Inflammatory macrophage (primary cell): Measurements from ENCODE around the gene HHAT.

Experiments used
- DNase-seq, 2 donors: peaks; one replicate each; pipeline ENCODE4 v3.0.0-alpha.2; 2020 to 2022

The HHAT gene

GRCh38 chr1:210361665-210362064 lies 33.0 kb downstream of the HHAT start:
- DNase-seq, result no peak

DNA sequence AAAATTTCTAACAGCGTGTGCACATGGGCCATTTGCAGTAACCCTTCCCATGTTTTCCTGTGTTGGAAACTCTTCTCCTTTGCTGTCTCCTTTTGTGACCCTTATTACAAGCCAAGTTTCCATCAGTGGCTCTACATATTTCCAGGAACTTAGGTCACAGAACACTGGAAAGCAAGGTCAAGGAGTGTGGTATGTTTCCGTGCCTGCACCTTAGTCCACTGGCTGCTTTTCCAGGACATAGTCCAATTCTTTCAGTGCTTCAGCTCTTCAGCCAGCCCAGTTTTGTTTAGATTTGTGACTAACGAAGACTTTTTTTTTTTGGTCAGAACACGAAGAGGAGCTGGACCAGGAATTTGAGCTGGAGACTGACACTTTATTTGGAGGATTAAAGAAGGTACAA lies 33.8 kb downstream of the HHAT start:
- no peak for DNase-seq

DNA sequence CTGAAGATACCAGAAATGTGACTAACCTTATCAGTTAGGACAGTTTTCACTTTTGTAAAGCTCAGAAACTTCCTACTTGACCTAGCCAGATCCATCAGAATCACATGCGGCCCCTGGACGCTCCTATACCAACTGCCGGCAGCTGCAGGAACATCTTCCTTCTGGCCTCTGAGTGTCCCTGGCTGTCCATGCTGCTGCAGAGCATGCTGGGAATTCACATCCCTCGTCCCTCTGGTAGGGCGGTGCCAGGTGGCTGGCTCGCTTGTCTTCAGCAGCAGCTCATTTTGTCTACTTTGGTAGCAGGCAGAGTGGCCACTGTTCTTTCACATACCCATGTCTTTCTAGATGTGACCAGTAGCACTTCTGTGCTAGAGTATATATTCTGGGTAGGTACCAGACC lies 34.4 kb downstream of the HHAT start:
- DNase-seq, result no peak

GRCh38 chr1:210364479-210364878 lies 35.8 kb downstream of the HHAT start:
- no peak for DNase-seq

GRCh38 chr1:210366767-210367166 lies 38.1 kb downstream of the HHAT start:
- DNase-seq, result no peak

DNA sequence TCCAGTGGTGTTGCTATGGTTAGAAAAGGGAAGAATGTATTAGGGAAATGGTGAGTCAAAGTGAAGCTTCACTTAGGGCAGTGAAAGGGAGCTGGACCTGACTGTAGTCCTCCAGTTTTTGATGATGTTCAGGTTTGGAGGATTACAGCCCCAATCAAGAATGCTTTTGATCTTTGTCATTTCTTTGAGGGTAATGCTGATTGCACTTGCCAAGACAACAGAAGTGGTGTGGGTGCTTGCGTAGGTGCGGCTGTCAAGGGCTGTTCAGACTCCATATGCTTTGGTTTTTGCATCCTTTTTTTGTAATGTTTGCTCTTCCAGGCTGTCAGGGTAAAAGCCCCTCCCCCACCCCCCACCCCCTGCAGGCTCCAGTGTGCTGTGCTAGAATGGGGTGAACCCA lies 38.9 kb downstream of the HHAT start:
- DNase-seq, result no peak

GRCh38 chr1:210369425-210369824 lies 40.7 kb downstream of the HHAT start:
- DNase-seq, result no peak

- no peak for DNase-seq
Observed at GRCh38 chr1:210371916-210372315, 43.2 kb downstream of the HHAT start.

DNA sequence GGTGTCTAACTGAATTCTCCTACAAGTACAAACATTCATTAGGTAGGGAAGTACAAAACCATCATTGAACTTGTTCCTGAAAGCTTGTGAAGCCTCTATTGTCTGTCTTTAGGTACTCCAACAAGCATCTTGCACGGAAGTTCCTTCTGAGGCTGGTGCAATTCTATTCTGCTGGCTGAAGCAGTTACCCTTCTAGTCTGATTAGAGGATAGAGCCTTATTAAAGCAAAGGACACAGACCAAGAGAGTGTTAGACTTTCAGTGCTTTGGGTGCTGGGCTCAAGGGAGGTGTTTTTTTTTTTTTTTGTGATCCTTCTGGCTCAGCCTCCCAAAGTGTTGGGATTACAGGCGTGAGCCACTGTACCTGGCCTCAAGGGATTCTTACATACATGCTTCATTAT lies 43.8 kb downstream of the HHAT start:
- no peak for DNase-seq

DNA sequence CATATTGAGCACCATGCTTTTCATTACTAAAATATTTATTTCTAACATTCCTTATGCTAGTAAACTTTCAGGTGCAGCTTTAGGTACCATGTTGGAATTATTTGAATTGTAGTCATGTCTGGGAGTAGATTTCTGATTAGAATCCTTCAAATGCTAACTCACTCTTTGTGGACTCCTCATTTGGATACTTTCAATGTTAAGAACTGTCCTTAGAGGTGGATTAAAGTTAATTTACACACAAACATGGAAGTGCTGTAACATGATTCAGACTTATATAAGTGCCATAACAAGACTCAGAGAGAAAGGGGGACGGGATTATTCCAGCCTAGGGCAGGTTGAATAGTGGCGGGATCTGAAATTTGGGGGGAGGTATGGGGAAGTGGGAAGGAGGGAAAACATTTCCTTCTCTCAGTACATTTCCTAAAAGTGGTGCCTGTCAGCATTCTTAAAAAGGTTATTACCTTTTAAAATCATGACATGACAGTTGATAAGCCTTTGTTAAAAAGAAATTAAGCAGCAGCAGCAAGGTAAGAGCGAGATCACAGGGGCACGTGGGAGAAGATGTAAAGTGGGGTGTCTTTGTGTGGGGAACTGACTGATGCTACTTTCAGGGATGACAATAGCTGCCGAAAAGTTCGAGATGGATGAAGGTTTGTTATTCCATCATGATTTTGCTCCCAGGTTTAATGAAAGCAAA lies 44.4 kb downstream of the HHAT start:
- no peak for DNase-seq

DNA sequence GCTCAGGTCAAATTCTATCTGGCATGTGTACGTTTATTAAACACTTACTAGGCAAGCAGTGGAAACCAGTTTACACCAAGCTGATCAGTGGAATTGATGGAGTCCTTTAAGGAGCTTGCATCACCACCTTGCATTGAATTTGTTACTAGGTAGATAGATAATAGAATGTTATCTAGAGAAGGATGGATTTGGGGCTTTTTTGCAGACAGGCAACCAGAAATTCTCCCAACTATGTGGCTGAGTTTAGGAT lies 44.9 kb downstream of the HHAT start:
- DNase-seq, result no peak

GRCh38 chr1:210373878-210374599 lies 45.3 kb downstream of the HHAT start:
- DNase-seq, result peak; percentile 81 to 93

DNA sequence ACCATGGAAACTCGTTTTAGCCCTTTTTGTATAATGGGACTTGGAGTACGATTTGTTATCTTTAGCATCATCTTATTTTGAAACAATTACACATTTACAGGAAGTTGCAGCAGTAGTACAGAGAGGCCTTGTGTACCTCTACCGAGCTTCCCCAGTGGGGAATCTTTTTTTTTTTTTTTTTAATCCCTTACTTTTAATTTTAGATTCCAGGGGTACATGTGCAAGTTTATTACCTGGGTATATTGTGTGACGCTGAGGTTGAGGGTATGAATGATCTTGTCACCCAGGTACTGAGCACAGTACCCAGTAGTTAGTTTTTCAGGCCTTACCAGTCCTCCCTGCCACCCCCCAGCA lies 45.9 kb downstream of the HHAT start:
- DNase-seq, result no peak

DNA sequence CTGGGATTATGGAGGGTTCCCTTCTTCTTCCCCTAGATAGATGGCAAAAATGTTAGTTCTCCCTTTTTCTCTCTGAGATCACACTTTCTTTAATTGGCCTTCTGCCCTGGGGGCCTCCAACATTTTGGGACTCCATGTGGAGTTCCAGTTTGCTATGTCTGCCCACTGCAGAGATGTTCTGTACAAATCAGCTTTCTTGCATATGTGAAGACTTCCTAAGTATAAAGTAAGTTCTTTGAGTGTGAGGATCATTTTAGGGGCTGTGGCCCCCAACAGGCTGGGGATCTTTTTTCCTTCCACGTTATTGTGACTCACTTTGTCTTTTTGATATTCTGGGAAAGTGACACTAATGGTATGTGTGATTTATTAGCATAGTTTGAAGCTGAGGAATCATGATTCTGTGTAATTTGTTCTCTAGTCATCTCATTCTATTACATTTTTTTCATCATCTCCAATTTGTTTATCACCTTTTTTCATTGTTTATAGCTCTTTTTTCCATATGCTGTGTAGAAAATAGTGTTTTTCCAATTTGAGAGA lies 48.2 kb downstream of the HHAT start:
- DNase-seq, result no peak

GRCh38 chr1:210377731-210378333 lies 49.1 kb downstream of the HHAT start:
- no peak for DNase-seq

DNA sequence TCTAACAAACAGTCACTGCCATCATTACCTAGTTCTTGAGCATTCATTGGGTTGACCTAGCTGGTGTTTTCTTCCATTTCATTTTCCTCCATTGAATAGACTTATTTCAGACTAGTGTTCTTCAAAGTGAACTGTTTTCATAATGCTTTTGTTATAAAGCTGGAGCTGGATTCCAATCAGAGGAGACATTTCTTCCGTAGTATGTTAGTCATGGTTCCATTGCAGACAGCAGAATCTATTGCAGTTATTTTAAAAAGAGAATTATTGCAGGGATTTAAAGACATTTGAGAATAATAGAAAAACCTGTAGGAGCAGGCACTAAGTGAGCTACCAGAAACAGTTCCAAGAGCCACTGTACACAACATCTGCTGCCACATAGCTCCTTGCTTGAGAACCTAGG lies 50.0 kb downstream of the HHAT start:
- DNase-seq, result no peak

DNA sequence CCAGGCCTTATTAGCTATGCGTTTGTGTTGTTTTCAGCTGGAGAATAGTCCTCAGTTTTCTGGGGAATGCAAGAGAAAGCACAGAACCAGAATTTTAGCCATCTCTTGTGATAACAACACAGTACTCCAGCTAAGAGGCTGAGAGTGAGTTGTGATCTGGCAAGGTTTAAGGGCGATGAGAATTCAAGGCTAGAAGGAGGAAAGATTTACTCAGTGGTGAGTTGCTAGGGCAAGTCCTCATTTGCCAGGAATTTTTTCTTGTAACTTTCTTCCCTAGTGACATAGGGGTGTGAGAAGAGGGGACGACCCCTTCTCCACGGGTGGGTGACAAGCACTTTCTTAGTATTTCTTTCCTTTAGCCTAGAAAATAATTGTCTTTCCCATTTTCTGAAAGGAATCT lies 53.2 kb downstream of the HHAT start:
- DNase-seq, result no peak

- no peak for DNase-seq
Observed at GRCh38 chr1:210384625-210385024, 55.9 kb downstream of the HHAT start.

DNA sequence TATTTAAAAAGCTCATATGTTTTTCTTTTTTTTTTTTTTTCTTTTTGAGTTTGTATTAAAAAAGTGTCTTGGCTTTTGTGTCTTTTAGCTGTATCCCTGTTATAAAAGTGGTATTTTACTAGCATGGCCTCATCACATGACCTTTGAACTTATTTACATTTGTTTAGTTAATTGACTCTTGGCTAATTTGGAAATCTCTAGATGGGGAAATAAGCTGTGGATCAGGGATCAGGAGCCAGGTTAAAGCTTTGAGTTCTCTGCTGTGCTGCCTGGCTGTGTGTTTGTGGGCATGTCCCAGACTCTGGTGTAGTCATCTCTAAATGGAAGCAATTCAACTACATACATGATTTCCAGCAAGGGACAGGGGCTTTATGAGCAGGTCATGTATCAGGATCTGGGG lies 56.5 kb downstream of the HHAT start:
- DNase-seq, result no peak

- no peak for DNase-seq
Observed at GRCh38 chr1:210394281-210394821, 65.6 kb downstream of the HHAT start.

- DNase-seq, result no peak
Observed at GRCh38 chr1:210396541-210396940, 67.8 kb downstream of the HHAT start.

GRCh38 chr1:210397252-210397651 lies 68.5 kb downstream of the HHAT start:
- DNase-seq, result no peak

DNA sequence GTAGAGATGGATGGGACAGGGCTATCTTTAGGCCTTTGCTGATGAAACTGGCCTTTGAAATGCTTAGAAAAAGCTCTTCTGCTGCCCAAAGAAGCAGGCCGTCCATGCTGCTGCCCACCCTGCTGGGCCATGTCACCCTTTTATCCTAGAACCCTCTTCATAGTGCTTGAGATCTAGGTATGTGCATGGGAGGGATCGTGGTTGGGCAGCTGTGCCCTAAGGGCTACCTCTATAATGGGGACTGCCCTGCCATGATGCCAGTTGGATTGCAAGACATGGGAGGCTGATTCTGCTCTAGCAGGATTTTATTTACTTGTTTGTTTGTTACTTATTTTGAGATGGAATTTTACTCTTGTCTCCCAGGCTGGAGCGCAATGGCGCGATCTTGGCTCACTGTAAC lies 69.0 kb downstream of the HHAT start:
- DNase-seq, result no peak

GRCh38 chr1:210398466-210398865 lies 69.8 kb downstream of the HHAT start:
- no peak for DNase-seq
